Measurements from ENCODE around the gene CRK.
"Not testable (repeated sequence)": the region's sequence is repeated elsewhere in the genome, so short reads cannot be mapped to it uniquely, and the experiment has no call there.

CRK gene

GRCh38 chr17:1420163-1420562, 35.9 kb downstream of the CRK start:
- DNase-seq = no peak

GRCh38 chr17:1418476-1418875, 37.6 kb downstream of the CRK start:
- not testable (repeated sequence) for DNase-seq

GRCh38 chr17:1416414-1416813, 39.6 kb downstream of the CRK start:
- DNase-seq = no peak

- DNase-seq = no peak
Measured at GRCh38 chr17:1414634-1415033, 41.4 kb downstream of the CRK start.

- no peak for DNase-seq
Measured at GRCh38 chr17:1414001-1414574, 41.9 kb downstream of the CRK start.

- DNase-seq = peak; percentile 92
Measured at GRCh38 chr17:1413281-1413791, 42.7 kb downstream of the CRK start.

GRCh38 chr17:1412185-1413110, 43.6 kb downstream of the CRK start:
- DNase-seq = no peak

GRCh38 chr17:1402262-1402586, 53.8 kb downstream of the CRK start:
- DNase-seq = no peak

- DNase-seq = peak; percentile 80
Measured at GRCh38 chr17:1399679-1400512, 56.1 kb downstream of the CRK start, which contains the start of gene YWHAE. Gene YWHAE, minus strand, starts transcription at chr17:1400222. Its CDS starts 112 bp downstream, at chr17:1400110.

- DNase-seq = no peak
Measured at GRCh38 chr17:1398931-1399678, 56.9 kb downstream of the CRK start.

- no peak for DNase-seq
Measured at GRCh38 chr17:1398028-1398427, 58.0 kb downstream of the CRK start.

- DNase-seq = not testable (repeated sequence)
Measured at GRCh38 chr17:1395876-1396665, 60.0 kb downstream of the CRK start.

- DNase-seq = no peak
Measured at GRCh38 chr17:1391577-1391976, 64.5 kb downstream of the CRK start.

GRCh38 chr17:1390432-1391367, 65.3 kb downstream of the CRK start:
- DNase-seq = no peak

GRCh38 chr17:1387490-1388227, 68.4 kb downstream of the CRK start:
- not testable (repeated sequence) for DNase-seq

GRCh38 chr17:1386675-1387190, 69.3 kb downstream of the CRK start:
- DNase-seq = not testable (repeated sequence)

GRCh38 chr17:1386265-1386664, 69.8 kb downstream of the CRK start:
- no peak for DNase-seq

- DNase-seq = no peak
Measured at GRCh38 chr17:1385861-1386260, 70.2 kb downstream of the CRK start.

- no peak for DNase-seq
Measured at GRCh38 chr17:1384905-1385435, 71.1 kb downstream of the CRK start.
